ENCODE measurements around the gene DST. TPM values are rescaled to one million over a fixed set of nuclear protein-coding genes. Genes with fewer than 3 reads are reported as not detected.
"Not testable (repeated sequence)": the region's sequence is repeated elsewhere in the genome, so short reads cannot be mapped to it uniquely, and the experiment has no call there.

DST gene
- total RNA-seq, 2 experiments from 2014 or later, result 0.54 to 1.3 TPM

- H3K9me3 Mint-ChIP-seq, result no peaks in the 10 kb centered on the region
- no peak overlapping the region for H3K4me3 Mint-ChIP-seq
- no peaks in the 10 kb centered on the region for H3K4me1 Mint-ChIP-seq
- no peaks in the 10 kb centered on the region for H3K27me3 Mint-ChIP-seq
- no peak for DNase-seq
- no peak for ATAC-seq (ENCODE audit: low read depth)
- POLR2A ChIA-PET, result no interaction called here
- H3K27ac Mint-ChIP-seq, result no peak overlapping the region
- H3K36me3 Mint-ChIP-seq, result no peaks in the 10 kb centered on the region
Observed at GRCh38 chr6:56682635-56683034, 39.9 kb upstream of the DST start.

- Mint-ChIP-seq H3K4me1 (no peaks in the 10 kb centered on the region), H3K27ac (no peak overlapping the region), H3K9me3 (no peaks in the 10 kb centered on the region), H3K27me3 (peaks cover 3% of the 10 kb centered on the region), H3K4me3 (no peak overlapping the region), H3K36me3 (no peaks in the 10 kb centered on the region)
- DNase-seq, result no peak
- no peak for ATAC-seq (ENCODE audit: low read depth)
- POLR2A ChIA-PET, result no interaction called here
Observed at GRCh38 chr6:56677559-56677958, 34.9 kb upstream of the DST start.

- H3K27ac Mint-ChIP-seq, result no peak overlapping the region
- H3K4me1 Mint-ChIP-seq, result no peaks in the 10 kb centered on the region
- peaks cover 15% of the 10 kb centered on the region for H3K27me3 Mint-ChIP-seq
- POLR2A ChIA-PET, result no interaction called here
- no peaks in the 10 kb centered on the region for H3K9me3 Mint-ChIP-seq
- no peaks in the 10 kb centered on the region for H3K36me3 Mint-ChIP-seq
- H3K4me3 Mint-ChIP-seq, result no peak overlapping the region
- DNase-seq (no peak), ATAC-seq (ENCODE audit: low read depth) (no peak)
Observed at GRCh38 chr6:56671651-56672461, 29.2 kb upstream of the DST start.

- POLR2A ChIA-PET, result no interaction called here
- Mint-ChIP-seq H3K27me3 (peaks cover 12% of the 10 kb centered on the region), H3K4me1 (no peaks in the 10 kb centered on the region), H3K27ac (no peak overlapping the region), H3K36me3 (no peaks in the 10 kb centered on the region), H3K9me3 (no peaks in the 10 kb centered on the region), H3K4me3 (no peak overlapping the region)
- DNase-seq, result no peak
- ATAC-seq (ENCODE audit: low read depth), result no peak
Observed at GRCh38 chr6:56671160-56671559, 28.5 kb upstream of the DST start.

GRCh38 chr6:56669041-56669440 lies 26.4 kb upstream of the DST start:
- ATAC-seq (ENCODE audit: low read depth), result no peak
- no peak for DNase-seq
- Mint-ChIP-seq H3K27ac (no peak overlapping the region), H3K27me3 (peaks cover 24% of the 10 kb centered on the region), H3K4me3 (no peak overlapping the region), H3K4me1 (no peaks in the 10 kb centered on the region), H3K36me3 (no peaks in the 10 kb centered on the region), H3K9me3 (no peaks in the 10 kb centered on the region)
- POLR2A ChIA-PET, result no interaction called here

GRCh38 chr6:56668158-56668557 lies 25.5 kb upstream of the DST start:
- no peak for ATAC-seq (ENCODE audit: low read depth)
- Mint-ChIP-seq H3K27ac (no peak overlapping the region), H3K4me1 (no peaks in the 10 kb centered on the region), H3K4me3 (no peak overlapping the region), H3K9me3 (no peaks in the 10 kb centered on the region), H3K27me3 (peaks cover 25% of the 10 kb centered on the region), H3K36me3 (no peaks in the 10 kb centered on the region)
- DNase-seq, result no peak
- POLR2A ChIA-PET, result no interaction called here

GRCh38 chr6:56667336-56667735 lies 24.6 kb upstream of the DST start:
- Mint-ChIP-seq H3K27ac (no peak overlapping the region), H3K36me3 (no peaks in the 10 kb centered on the region), H3K4me3 (no peak overlapping the region), H3K27me3 (peaks cover 27% of the 10 kb centered on the region), H3K9me3 (no peaks in the 10 kb centered on the region), H3K4me1 (no peaks in the 10 kb centered on the region)
- POLR2A ChIA-PET, result no interaction called here
- ATAC-seq (ENCODE audit: low read depth) (no peak), DNase-seq (no peak)

GRCh38 chr6:56664029-56664428 lies 21.3 kb upstream of the DST start:
- DNase-seq, result no peak
- H3K36me3 Mint-ChIP-seq, result no peaks in the 10 kb centered on the region
- peaks cover 6% of the 10 kb centered on the region for H3K4me1 Mint-ChIP-seq
- POLR2A ChIA-PET, result no interaction called here
- peaks cover 23% of the 10 kb centered on the region for H3K27me3 Mint-ChIP-seq
- no peak overlapping the region for H3K4me3 Mint-ChIP-seq
- ATAC-seq (ENCODE audit: low read depth), result no peak
- no peaks in the 10 kb centered on the region for H3K9me3 Mint-ChIP-seq
- H3K27ac Mint-ChIP-seq, result no peak overlapping the region

GRCh38 chr6:56663344-56663743 lies 20.7 kb upstream of the DST start:
- Mint-ChIP-seq H3K27me3 (peaks cover 23% of the 10 kb centered on the region), H3K36me3 (no peaks in the 10 kb centered on the region), H3K4me1 (peaks cover 6% of the 10 kb centered on the region), H3K9me3 (no peaks in the 10 kb centered on the region), H3K4me3 (no peak overlapping the region), H3K27ac (no peak overlapping the region)
- ATAC-seq (ENCODE audit: low read depth) (no peak), DNase-seq (no peak)
- POLR2A ChIA-PET, result no interaction called here

- H3K4me1 Mint-ChIP-seq; DNase-seq; POLR2A ChIA-PET; H3K36me3 Mint-ChIP-seq; H3K27ac Mint-ChIP-seq; ATAC-seq (ENCODE audit: low read depth); H3K4me3 Mint-ChIP-seq; H3K9me3 Mint-ChIP-seq: not testable (repeated sequence)
- peaks cover 18% of the 10 kb centered on the region for H3K27me3 Mint-ChIP-seq
Observed at GRCh38 chr6:56661338-56661737, 18.6 kb upstream of the DST start.

GRCh38 chr6:56660381-56660730 lies 17.7 kb upstream of the DST start:
- POLR2A ChIA-PET, result no interaction called here
- no peak overlapping the region for H3K4me3 Mint-ChIP-seq
- H3K27ac Mint-ChIP-seq, result no peak overlapping the region
- H3K27me3 Mint-ChIP-seq, result peaks cover 14% of the 10 kb centered on the region
- H3K9me3 Mint-ChIP-seq, result no peaks in the 10 kb centered on the region
- DNase-seq, result no peak
- H3K4me1 Mint-ChIP-seq, result peaks cover 8% of the 10 kb centered on the region
- ATAC-seq (ENCODE audit: low read depth), result no peak
- H3K36me3 Mint-ChIP-seq, result no peaks in the 10 kb centered on the region

GRCh38 chr6:56659721-56660380 lies 17.2 kb upstream of the DST start:
- no peaks in the 10 kb centered on the region for H3K36me3 Mint-ChIP-seq
- no peak overlapping the region for H3K27ac Mint-ChIP-seq
- no peaks in the 10 kb centered on the region for H3K9me3 Mint-ChIP-seq
- peaks cover 8% of the 10 kb centered on the region for H3K4me1 Mint-ChIP-seq
- ATAC-seq (ENCODE audit: low read depth) (no peak), DNase-seq (no peak)
- peaks cover 12% of the 10 kb centered on the region for H3K27me3 Mint-ChIP-seq
- POLR2A ChIA-PET, result no interaction called here
- no peak overlapping the region for H3K4me3 Mint-ChIP-seq

- DNase-seq, result no peak
Observed at GRCh38 chr6:56658326-56658725, 15.6 kb upstream of the DST start.

GRCh38 chr6:56657354-56657753 lies 14.7 kb upstream of the DST start:
- Mint-ChIP-seq H3K27ac (no peak overlapping the region), H3K4me3 (no peak overlapping the region), H3K36me3 (no peaks in the 10 kb centered on the region), H3K27me3 (peaks cover 5% of the 10 kb centered on the region), H3K4me1 (peaks cover 8% of the 10 kb centered on the region), H3K9me3 (no peaks in the 10 kb centered on the region)
- POLR2A ChIA-PET, result no interaction called here
- no peak for ATAC-seq (ENCODE audit: low read depth)
- DNase-seq, result no peak

More at GRCh38 chr6:56658326-56658725, 15.6 kb upstream of the DST start:
- ATAC-seq (ENCODE audit: low read depth), result no peak
- H3K27ac Mint-ChIP-seq, result no peak overlapping the region
- H3K9me3 Mint-ChIP-seq, result no peaks in the 10 kb centered on the region
- no peaks in the 10 kb centered on the region for H3K36me3 Mint-ChIP-seq
- H3K4me3 Mint-ChIP-seq, result no peak overlapping the region
- peaks cover 8% of the 10 kb centered on the region for H3K4me1 Mint-ChIP-seq
- POLR2A ChIA-PET, result no interaction called here
- H3K27me3 Mint-ChIP-seq, result peaks cover 7% of the 10 kb centered on the region

All from activated naive CD8-positive, alpha-beta T cell treated with anti-CD3 and anti-CD28 coated beads, Interleukin-2, amount 10 ng/mL, durations not matched to agents 7 days and 5 days (primary cell).